Upper lobe of left lung (tissue), 6 donors: ENCODE results near the gene ATG7. TPM values are rescaled to one million over a fixed set of nuclear protein-coding genes. Genes with fewer than 3 reads are reported as not detected.
A peak's percentile ranks its signal among the peaks of the same experiment; 100 is the strongest.

Experiments used
- ATAC-seq, 2 donors: fragments of 200-7000 bp; cut with Tn5 transposase; one replicate each; pipeline ENCODE4 v1.9.1; 2022; ENCODE audit warnings: mild to moderate bottlenecking in 2 of 2, moderate library complexity in 2 of 2; ENCODE audit not compliant: low FRiP score in 2 of 2
- DNase-seq, 2 donors: peaks; one replicate each; pipeline ENCODE4 v3.0.0-alpha.2; 2019 to 2020
- H3K27ac ChIP-seq, 4 donors: fragments of 200-600 bp; sonication (generic); one replicate each; pipeline ENCODE4 v1.5.1; 2016 to 2019
- H3K27me3 ChIP-seq, 4 donors: fragments of 200-600 bp; sonication (generic); one replicate each; pipeline ENCODE4 v1.5.1; 2017 to 2019
- H3K36me3 ChIP-seq, 4 donors: fragments of 200-600 bp; sonication (generic); one replicate each; pipeline ENCODE4 v1.5.1; 2016 to 2019
- H3K4me1 ChIP-seq, 4 donors: fragments of 200-600 bp; sonication (generic); one replicate each; pipeline ENCODE4 v1.5.1; 2018 to 2019
- H3K4me3 ChIP-seq, 4 donors: fragments of 200-600 bp; sonication (generic); one replicate each; pipeline ENCODE4 v1.5.1; 2017 to 2019; ENCODE audit warnings: mild to moderate bottlenecking in 2 of 4, moderate library complexity in 1 of 4
- H3K9me3 ChIP-seq, 4 donors: fragments of 200-600 bp; sonication (generic); one replicate each; pipeline ENCODE4 v1.5.1; 2018 to 2019
- CTCF ChIP-seq, 6 experiments: fragments of 450-650 bp in 4 of 6; fragments of 200-600 bp in 2 of 6; sonication (generic) in 2 of 6; IDR thresholded peaks; one replicate each; pipeline ENCODE4 v1.5.1; 2016 to 2019; ENCODE audit warnings: antibody characterized with exemption in 6 of 6
- EP300 ChIP-seq, 4 donors: sonication (generic); formaldehyde crosslinking; IDR thresholded peaks; one replicate each; pipeline ENCODE4 v1.5.1; 2017; ENCODE audit warnings: antibody characterized with exemption in 4 of 4, control low read depth in 2 of 4
- POLR2A ChIP-seq, 4 donors: fragments of 450-650 bp; IDR thresholded peaks; one replicate each; pipeline ENCODE4 v1.5.1; 2016 to 2017; ENCODE audit warnings: antibody characterized with exemption in 4 of 4, mild to moderate bottlenecking in 2 of 4
- POLR2AphosphoS5 ChIP-seq, 2 donors: sonication (generic); formaldehyde crosslinking; IDR thresholded peaks; one replicate each; pipeline ENCODE4 v1.5.1; 2017; ENCODE audit warnings: antibody characterized with exemption in 2 of 2
- WGBS, 2 donors: methylation state at CpG; one replicate each; pipeline ENCODE4 v1.1.5; 2017 to 2018; 5-methylcytosine and 5-hydroxymethylcytosine counted together
- total RNA-seq, 6 donors: library from RNA; depleted of rRNA in 4 of 6; stranded (reverse); fragments of >200 nt in 4 of 6; gene quantifications; one replicate each; pipeline versions ENCODE4 v1.1.0 to v1.2.1, GENCODE V29; 2016 to 2021
- donor health status: DM: no; HTN: no; CAD: no; lungs with moderate emphysema.
- donor health status: DM: no; HTN: yes; CAD: no; lungs with severe emphysema.

ATG7 gene
- total RNA-seq, 6 donors from 2014 or later, result 52.4 to 195 (median 74.1) TPM

- Histone ChIP-seq H3K4me1 (no peaks in the 10 kb centered on the region), H3K27ac (no peak overlapping the region), H3K4me3 (no peak overlapping the region), H3K27me3 (no peaks in the 10 kb centered on the region), H3K9me3 (no peaks in the 10 kb centered on the region), H3K36me3 (no peaks in the 10 kb centered on the region)
- DNase-seq, result no peak
- WGBS, 2 donors, result 90 to 97% methylated on average over 8 to 13 of the region's 13 CpGs
- TF ChIP-seq EP300 (IDR thresholded peaks at IDR 0.05) (no peak), POLR2A (IDR thresholded peaks at IDR 0.05) (no peak), POLR2AphosphoS5 (IDR thresholded peaks at IDR 0.05) (no peak), CTCF (IDR thresholded peaks at IDR 0.05) (no peak)
- no peak for ATAC-seq
Measured at GRCh38 chr3:11535243-11535960, 263.2 kb downstream of the ATG7 start.

GRCh38 chr3:11536132-11536935 lies 264.1 kb downstream of the ATG7 start:
- H3K4me1 ChIP-seq, result no peaks in the 10 kb centered on the region
- no peaks in the 10 kb centered on the region for H3K27me3 ChIP-seq
- no peaks in the 10 kb centered on the region for H3K36me3 ChIP-seq
- no peaks in the 10 kb centered on the region for H3K9me3 ChIP-seq
- DNase-seq (peak in 1 of 2 donors; percentile 62), ATAC-seq (no peak)
- H3K4me3 ChIP-seq, result no peak overlapping the region
- 81 to 88% methylated on average over 11 to 23 of the region's 23 CpGs for WGBS, 2 donors
- no peak overlapping the region for H3K27ac ChIP-seq
- no peak for TF ChIP-seq POLR2A (IDR thresholded peaks at IDR 0.05)
- TF ChIP-seq POLR2AphosphoS5 (IDR thresholded peaks at IDR 0.05), result no peak
- no peak for TF ChIP-seq CTCF (IDR thresholded peaks at IDR 0.05)
- TF ChIP-seq EP300 (IDR thresholded peaks at IDR 0.05), result no peak

GRCh38 chr3:11536936-11537612 lies 264.9 kb downstream of the ATG7 start:
- DNase-seq, result no peak
- H3K27me3 ChIP-seq, result no peaks in the 10 kb centered on the region
- H3K4me1 ChIP-seq, result peaks cover 0 to 2% (median 0%) of the 10 kb centered on the region in 4 donors
- 87 to 91% methylated on average over 12 of the region's 12 CpGs for WGBS, 2 donors
- no peaks in the 10 kb centered on the region for H3K9me3 ChIP-seq
- no peak for ATAC-seq
- no peak overlapping the region for H3K27ac ChIP-seq
- H3K4me3 ChIP-seq, result no peak overlapping the region
- TF ChIP-seq POLR2A (IDR thresholded peaks at IDR 0.05) (no peak), POLR2AphosphoS5 (IDR thresholded peaks at IDR 0.05) (no peak), EP300 (IDR thresholded peaks at IDR 0.05) (no peak), CTCF (IDR thresholded peaks at IDR 0.05) (no peak)
- no peaks in the 10 kb centered on the region for H3K36me3 ChIP-seq

GRCh38 chr3:11538581-11538980 lies 266.4 kb downstream of the ATG7 start:
- TF ChIP-seq POLR2AphosphoS5 (IDR thresholded peaks at IDR 0.05) (no peak), EP300 (IDR thresholded peaks at IDR 0.05) (no peak), CTCF (IDR thresholded peaks at IDR 0.05) (no peak), POLR2A (IDR thresholded peaks at IDR 0.05) (no peak)
- 90 to 93% methylated on average over 3 of the region's 3 CpGs for WGBS, 2 donors
- Histone ChIP-seq H3K4me3 (no peak overlapping the region), H3K36me3 (no peaks in the 10 kb centered on the region), H3K4me1 (peaks cover 0 to 3% (median 0%) of the 10 kb centered on the region in 4 donors), H3K9me3 (peaks cover 0 to 5% (median 0%) of the 10 kb centered on the region in 4 donors), H3K27ac (no peak overlapping the region), H3K27me3 (no peaks in the 10 kb centered on the region)
- ATAC-seq (no peak), DNase-seq (no peak)
